GM12878 (cell line): ENCODE measurements around the gene KRT38. TPM values are rescaled to one million over a fixed set of nuclear protein-coding genes. Genes with fewer than 3 reads are reported as not detected.

ENCODE experiments used
- ATAC-seq: fragments of 200-7000 bp; cut with Tn5 transposase; 3 replicates; pipeline ENCODE4 v1.9.1; 2020; ENCODE audit warnings: mild to moderate bottlenecking, moderate library complexity
- BruUV-seq: library from RNA; stranded (reverse); fragments of 400-500 nt; replicated peaks from 2 replicates; lab custom pipeline; 2021; lab: Mats Ljungman, UMichigan
- CTCF ChIA-PET: fragments of 300-600 bp; sonication (Branson Sonifier 250); formaldehyde crosslinking; extraction: SDS; loops from one replicate; lab custom pipeline; 2021; ENCODE audit warnings: inconsistent platforms; lab: Yijun Ruan, JAX
- POLR2A ChIA-PET: fragments of 350-600 bp; formaldehyde crosslinking; extraction: SDS; loops from one replicate; lab custom pipeline; 2021; ENCODE audit warnings: inconsistent platforms; lab: Charles Lee
- RAD21 ChIA-PET: fragments of 300-600 bp; sonication (Branson Sonifier 250); formaldehyde crosslinking; loops from one replicate; lab custom pipeline; 2023; ENCODE audit warnings: antibody characterized with exemption; ENCODE audit not compliant: unreplicated experiment; lab: Charles Lee
- SMC1A ChIA-PET: fragments of 300-600 bp; sonication (Branson Sonifier 250); formaldehyde crosslinking; loops from one replicate; lab custom pipeline; 2023; ENCODE audit not compliant: unreplicated experiment, uncharacterized antibody; lab: Charles Lee
- DNase-seq: peaks from one replicate; pipeline ENCODE4 v3.0.0-alpha.2; 2011; ENCODE audit warnings: low read depth, low spot score
- FAIRE-seq: peaks from 3 replicates; lab custom pipeline; 2011; peaks lifted over from hg19 to GRCh38; lab: Jason Lieb, UNC
- H2AFZ ChIP-seq: 2 replicates; pipeline ENCODE4 v1.6.0; 2011; ENCODE audit warnings: low read depth, low read length, control low read depth; ENCODE audit not compliant: control insufficient read depth
- H3K27ac ChIP-seq: 2 replicates; pipeline ENCODE4 v1.5.1; 2011; ENCODE audit warnings: control low read depth; ENCODE audit not compliant: control insufficient read depth, insufficient read depth
- H3K27me3 ChIP-seq, 2 experiments: replicated peaks in 1 of 2; 2 replicates each; pipeline versions ENCODE4 v1.6.0 to v1.6.1; 2011; ENCODE audit warnings: low read length in 1 of 2; ENCODE audit not compliant: control insufficient read depth in 2 of 2, insufficient read depth in 2 of 2
- H3K36me3 ChIP-seq, 2 experiments: 2 replicates each; pipeline ENCODE4 v1.5.1; 2011; ENCODE audit warnings: low read length in 1 of 2; ENCODE audit not compliant: control insufficient read depth in 2 of 2, insufficient read depth in 2 of 2
- H3K4me1 ChIP-seq: 2 replicates; pipeline ENCODE4 v1.6.1; 2011; ENCODE audit warnings: mild to moderate bottlenecking, low read length, moderate library complexity, mixed read lengths; ENCODE audit not compliant: control insufficient read depth, insufficient read depth
- H3K4me2 ChIP-seq: 2 replicates; pipeline ENCODE4 v1.6.0; 2011; ENCODE audit warnings: control low read depth; ENCODE audit not compliant: control insufficient read depth, insufficient read depth
- H3K4me3 ChIP-seq: fragments of 200-600 bp; sonication (generic); 2 replicates; pipeline ENCODE4 v1.5.1; 2016
- H3K79me2 ChIP-seq: 2 replicates; pipeline ENCODE4 v1.6.0; 2011; ENCODE audit warnings: low read length; ENCODE audit not compliant: control insufficient read depth, insufficient read depth
- H3K9ac ChIP-seq: 2 replicates; pipeline ENCODE4 v1.8.0; 2011; ENCODE audit warnings: low read length, control low read depth, mixed read lengths; ENCODE audit not compliant: control insufficient read depth, insufficient read depth
- H3K9me3 ChIP-seq: replicated peaks from 3 replicates; pipeline ENCODE4 v1.5.1; 2011; ENCODE audit warnings: mild to moderate bottlenecking, low read length; ENCODE audit not compliant: control insufficient read depth, insufficient read depth
- H4K20me1 ChIP-seq: 2 replicates; pipeline ENCODE4 v1.6.0; 2011; ENCODE audit not compliant: control insufficient read depth, insufficient read depth
- IRF3 ChIP-seq: fragments of 450-650 bp; IDR thresholded peaks from 2 replicates; pipeline ENCODE4 v1.6.1; 2014; ENCODE audit warnings: mild to moderate bottlenecking
- JUND ChIP-seq: IDR thresholded peaks from 2 replicates; pipeline ENCODE4 v1.6.1; 2012; ENCODE audit warnings: low read depth, mild to moderate bottlenecking, low read length, improper control_type of control experiment, moderate library complexity
- PKNOX1 ChIP-seq: fragments of 450-650 bp; IDR thresholded peaks from 2 replicates; pipeline ENCODE4 v1.6.1; 2016; ENCODE audit warnings: mild to moderate bottlenecking
- WRNIP1 ChIP-seq: IDR thresholded peaks from 2 replicates; pipeline ENCODE4 v1.6.1; 2011; ENCODE audit warnings: low read depth, low read length, improper control_type of control experiment, borderline replicate concordance
- WGBS: methylation state at CpG from one replicate; pipeline ENCODE4 v1.1.6; 2016; ENCODE audit warnings: low lambda C conversion rate; ENCODE audit not compliant: insufficient replicate concordance, insufficient coverage; ENCODE audit errors: missing lambda C conversion rate; 5-methylcytosine and 5-hydroxymethylcytosine counted together
- in situ Hi-C: fragments of 300-500 bp; cut with MboI; formaldehyde crosslinking; loops from 9 replicates; pipeline ENCODE4 v1.14.3; 2018; ENCODE audit warnings: mixed read lengths
- intact Hi-C: fragments of 100-400 bp; cut with micrococcal nuclease; formaldehyde crosslinking; loops from one replicate; pipeline ENCODE4 v1.14.2; 2022; ENCODE audit not compliant: unreplicated experiment
- polyA plus RNA-seq, 11 experiments: library from polyadenylated mRNA; depleted of rRNA in 4 of 11; unstranded in 6 of 11; stranded (reverse) in 5 of 11; fragments of >200 nt; fragmentation: Nextera tagmentation in 4 of 11; fragmentation: Illumina TruSeq in 1 of 11; extraction: Ambion mirVana in 4 of 11; extraction: Trizol in 1 of 11; gene quantifications; 1 replicate in 1 of 11; 2 replicates in 10 of 11; pipeline versions ENCODE4 v1.2.1 to v1.2.3, GENCODE V29; 2011 to 2016; ENCODE audit warnings: inconsistent platforms in 2 of 11, missing spikeins in 2 of 11, low read depth in 1 of 11
- total RNA-seq, 4 experiments: library from RNA; depleted of rRNA in 3 of 4; stranded (reverse); fragments of >200 nt in 3 of 4; fragmentation: Illumina TruSeq in 1 of 4; extraction: Trizol in 1 of 4; gene quantifications; 2 replicates each; pipeline versions ENCODE4 v1.2.1 to v1.2.3, GENCODE V29; 2013 to 2021

The KRT38 gene
- total and polyA plus RNA-seq, 10 of the 15 experiments (the other 5 are each of a cell fraction or from before 2014, with no cell fraction given), result not detected

GRCh38 chr17:41467561-41467960 lies 26.8 kb upstream of the KRT38 start:
- RAD21 ChIA-PET, result no interaction called here
- H3K4me2 ChIP-seq, result no peak overlapping the region
- H2AFZ ChIP-seq, result no peak overlapping the region
- no peaks in the 10 kb centered on the region for H3K79me2 ChIP-seq
- no peaks in the 10 kb centered on the region for H3K36me3 ChIP-seq
- intact Hi-C loops (no loop called here), in situ Hi-C loops (no loop called here)
- WGBS, result 16% methylated on average over 4 of the region's 4 CpGs
- POLR2A ChIA-PET, result no interaction called here
- no peak overlapping the region for H3K4me3 ChIP-seq
- no peaks in the 10 kb centered on the region for H4K20me1 ChIP-seq
- DNase-seq, result no peak
- H3K9me3 ChIP-seq, result no peaks in the 10 kb centered on the region
- no peak overlapping the region for H3K9ac ChIP-seq
- no peaks in the 10 kb centered on the region for H3K4me1 ChIP-seq
- FAIRE-seq, result no peak
- SMC1A ChIA-PET, result no interaction called here
- CTCF ChIA-PET, result interaction anchor here (1.3 kb wide), 1 partner anchor 11 kb away, joined by 3 read pairs; no protein-coding TSS in a partner anchor
- no peaks in the 10 kb centered on the region; a peak in 2 of 4 replicates for H3K27me3 ChIP-seq
- no peak for TF ChIP-seq IRF3
- H3K27ac ChIP-seq, result no peak overlapping the region
- ATAC-seq, result no peak
- no TSS peak for BruUV-seq

- 35% methylated on average over 14 of the region's 14 CpGs for WGBS
- no peak for FAIRE-seq
These were observed 26.2 kb upstream of the KRT38 start, which contains the start of gene KRT32 for GRCh38 chr17:41466988-41467387. Gene KRT32, minus strand, starts transcription at chr17:41467386. Its CDS starts 61 bp downstream, at chr17:41467325.

More at GRCh38 chr17:41466988-41467387, 26.2 kb upstream of the KRT38 start, which contains the start of gene KRT32:
- H4K20me1 ChIP-seq, result no peaks in the 10 kb centered on the region
- no peaks in the 10 kb centered on the region for H3K36me3 ChIP-seq
- no peak within 1 kb of the TSS for H3K9ac ChIP-seq
- H3K4me3 ChIP-seq, result no peak within 1 kb of the TSS
- H3K4me2 ChIP-seq, result no peak within 1 kb of the TSS
- no peak for DNase-seq
- no peaks in the 10 kb centered on the region for H3K9me3 ChIP-seq
- in situ Hi-C loops, result no loop called here
- CTCF ChIA-PET, result interaction anchor here (0.6 to 1.3 kb wide), 3 partner anchors 11 to 629 kb away, joined by 3 read pairs; no protein-coding TSS in a partner anchor
- intact Hi-C loops, result no loop called here
- POLR2A ChIA-PET, result no interaction called here
- RAD21 ChIA-PET, result no interaction called here
- H3K27me3 ChIP-seq, result no peaks in the 10 kb centered on the region; a peak in 2 of 4 replicates
- ATAC-seq, result no peak
- TF ChIP-seq JUND (no peak), PKNOX1 (no peak), WRNIP1 (no peak)
- no peaks in the 10 kb centered on the region for H3K4me1 ChIP-seq
- no peak within 1 kb of the TSS for H2AFZ ChIP-seq
- H3K27ac ChIP-seq, result no peak within 1 kb of the TSS
- no peaks in the 10 kb centered on the region for H3K79me2 ChIP-seq
- SMC1A ChIA-PET, result no interaction called here
- BruUV-seq, result no TSS peak
